Stimulated activated CD8-positive, alpha-beta memory T cell treated with anti-CD3 and anti-CD28 coated beads, Interleukin-15, amount 100 ng/mL, for 1 hour (primary cell): ENCODE data around the gene SAMD7.

ENCODE experiments used
- DNase-seq: peaks from one replicate; pipeline ENCODE4 v3.0.0-alpha.2; 2020; ENCODE audit warnings: low read depth

The SAMD7 gene, protein sequence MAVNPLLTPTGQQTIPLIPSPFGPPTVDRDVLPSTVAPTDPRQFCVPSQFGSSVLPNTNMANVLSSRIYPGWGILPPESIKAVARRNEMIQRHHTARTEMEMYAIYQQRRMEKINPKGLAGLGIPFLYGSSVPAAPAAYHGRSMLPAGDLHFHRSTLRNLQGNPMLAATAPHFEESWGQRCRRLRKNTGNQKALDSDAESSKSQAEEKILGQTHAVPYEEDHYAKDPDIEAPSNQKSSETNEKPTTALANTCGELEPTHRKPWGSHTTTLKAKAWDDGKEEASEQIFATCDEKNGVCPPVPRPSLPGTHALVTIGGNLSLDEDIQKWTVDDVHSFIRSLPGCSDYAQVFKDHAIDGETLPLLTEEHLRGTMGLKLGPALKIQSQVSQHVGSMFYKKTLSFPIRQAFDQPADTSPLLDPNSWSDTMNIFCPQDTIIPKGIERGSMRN

DNA sequence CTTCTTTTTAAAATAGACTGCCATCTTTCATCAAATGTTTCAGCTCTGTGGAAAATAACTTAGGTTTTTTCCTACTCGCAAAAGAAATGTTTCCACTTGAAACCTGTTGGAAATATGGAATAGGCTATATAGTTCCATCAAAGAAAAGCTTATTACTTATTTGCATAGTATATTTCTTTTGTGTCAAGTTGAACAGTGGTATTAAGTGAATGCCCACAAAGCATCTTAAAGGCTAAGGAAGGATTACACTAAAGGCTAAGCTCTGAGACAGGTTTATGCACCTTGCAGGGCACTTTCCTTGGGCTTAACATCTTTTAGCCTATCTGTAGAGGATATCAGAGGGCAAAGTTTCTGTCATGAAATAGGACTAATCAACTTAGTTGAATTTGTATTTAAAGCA, at the start of gene SAMD7:
TSS of gene SAMD7 (plus strand) at position 301 of the 400 bp plus-strand sequence. CDS start 7,927 bp downstream, outside the sequence.
- DNase-seq: no peak

DNA sequence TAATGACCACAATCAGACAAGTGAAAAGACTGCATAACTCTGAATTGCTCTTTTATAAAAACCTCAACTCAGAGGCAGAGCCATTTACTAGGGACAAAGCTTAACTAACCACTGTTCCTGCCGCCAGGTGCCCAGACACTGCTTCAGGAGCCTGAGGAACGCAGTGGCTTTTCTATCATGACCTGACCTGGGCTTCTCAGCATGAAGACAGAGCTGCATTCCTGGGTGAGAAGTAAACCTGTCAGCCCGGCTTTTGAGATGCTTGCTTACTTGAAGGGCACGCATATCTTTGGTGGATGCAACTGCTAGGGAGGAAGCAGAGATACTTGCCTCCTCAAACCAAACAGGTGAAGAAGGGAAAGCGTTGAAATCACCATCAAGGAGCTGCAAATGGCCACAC, 49.5 kb upstream of the SAMD7 start:
- no peak for DNase-seq

DNA sequence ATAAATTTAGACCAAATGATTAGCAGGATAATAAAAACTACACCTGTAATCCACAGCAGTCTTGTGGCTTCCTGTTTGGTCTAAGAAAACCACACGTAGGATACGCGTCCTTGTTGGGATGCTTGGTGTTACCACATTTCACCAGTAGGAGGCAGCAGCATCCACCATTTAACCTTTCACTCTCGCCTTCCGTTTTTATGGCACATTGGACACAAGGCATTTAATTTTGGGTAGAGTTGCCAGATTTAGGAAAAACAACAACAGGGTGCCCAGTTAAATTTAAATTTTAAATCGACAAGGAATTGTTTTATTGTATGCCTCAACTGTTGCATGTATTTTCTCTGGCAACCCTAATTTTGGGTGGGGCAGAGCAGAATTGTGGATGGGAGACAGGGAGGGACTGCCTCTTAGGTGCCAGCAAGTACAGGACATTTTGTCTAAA, 47.9 kb upstream of the SAMD7 start:
- peak; percentile 37 for DNase-seq

- DNase-seq: no peak
Measured at GRCh38 chr3:169864270-169864669, 47.1 kb upstream of the SAMD7 start.

GRCh38 chr3:169865176-169865767, 46.1 kb upstream of the SAMD7 start:
- DNase-seq: no peak

GRCh38 chr3:169867584-169868210, 43.7 kb upstream of the SAMD7 start:
- DNase-seq: no peak

DNA sequence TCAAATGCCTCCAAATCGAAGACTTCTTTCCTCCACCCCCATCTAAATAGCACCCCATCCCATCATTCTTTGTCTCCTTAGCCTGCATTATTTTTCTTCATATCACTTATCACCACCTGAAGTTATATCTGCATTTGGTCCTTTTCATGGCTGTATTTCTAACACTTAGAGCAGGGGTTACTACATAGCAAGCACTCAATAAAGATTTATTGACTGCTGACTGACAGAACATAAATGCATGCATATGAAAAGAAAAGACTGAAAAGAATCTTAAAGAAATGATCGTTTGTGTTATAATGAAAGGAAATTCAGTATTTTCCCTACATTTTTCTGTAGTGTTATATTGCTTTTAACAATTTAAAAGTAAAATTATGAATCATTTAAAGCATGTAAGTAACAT, 43.0 kb upstream of the SAMD7 start:
- no peak for DNase-seq

DNA sequence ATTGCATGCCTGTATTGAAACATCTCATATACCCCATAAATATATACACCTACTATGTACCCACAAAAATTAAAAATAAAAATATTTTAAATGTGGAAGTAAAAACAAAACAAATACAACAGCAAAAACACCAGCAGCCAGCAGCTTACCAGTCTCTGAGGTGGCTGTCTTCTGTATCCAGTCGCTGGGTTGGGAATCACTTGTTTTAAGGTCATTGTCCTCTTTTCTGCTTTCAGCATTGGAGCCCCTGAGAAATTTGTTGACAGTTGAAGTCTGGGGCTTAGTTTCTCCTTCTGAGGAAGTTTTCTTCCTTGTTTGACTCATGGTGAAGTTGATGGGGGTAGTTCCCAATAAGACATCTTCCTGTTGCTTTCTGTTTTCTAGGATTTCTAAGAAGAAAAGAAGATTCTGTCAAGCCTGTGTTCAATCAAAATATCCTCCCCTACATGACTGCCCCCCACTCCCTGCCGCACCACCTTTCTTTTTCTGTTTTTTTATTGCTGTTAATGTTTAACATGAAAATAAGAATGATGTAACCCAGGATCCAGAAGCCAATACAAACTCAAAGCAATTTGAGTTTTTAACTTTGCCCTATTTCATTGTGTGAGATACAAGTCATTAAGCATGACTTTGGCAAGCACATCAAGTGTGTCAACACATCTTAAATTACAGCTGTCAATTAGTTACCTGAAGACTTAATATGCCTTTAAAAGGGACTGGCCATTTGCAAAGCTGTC, 41.7 kb upstream of the SAMD7 start, which contains the start of gene LRRC31:
TSS of gene LRRC31 (minus strand) at position 452 of the 737 bp plus-strand sequence. CDS start at position 324, 128 bp downstream.
- DNase-seq: no peak

GRCh38 chr3:169871129-169871886, 40.1 kb upstream of the SAMD7 start:
- DNase-seq: no peak

GRCh38 chr3:169879013-169879557, 32.3 kb upstream of the SAMD7 start:
- no peak for DNase-seq

DNA sequence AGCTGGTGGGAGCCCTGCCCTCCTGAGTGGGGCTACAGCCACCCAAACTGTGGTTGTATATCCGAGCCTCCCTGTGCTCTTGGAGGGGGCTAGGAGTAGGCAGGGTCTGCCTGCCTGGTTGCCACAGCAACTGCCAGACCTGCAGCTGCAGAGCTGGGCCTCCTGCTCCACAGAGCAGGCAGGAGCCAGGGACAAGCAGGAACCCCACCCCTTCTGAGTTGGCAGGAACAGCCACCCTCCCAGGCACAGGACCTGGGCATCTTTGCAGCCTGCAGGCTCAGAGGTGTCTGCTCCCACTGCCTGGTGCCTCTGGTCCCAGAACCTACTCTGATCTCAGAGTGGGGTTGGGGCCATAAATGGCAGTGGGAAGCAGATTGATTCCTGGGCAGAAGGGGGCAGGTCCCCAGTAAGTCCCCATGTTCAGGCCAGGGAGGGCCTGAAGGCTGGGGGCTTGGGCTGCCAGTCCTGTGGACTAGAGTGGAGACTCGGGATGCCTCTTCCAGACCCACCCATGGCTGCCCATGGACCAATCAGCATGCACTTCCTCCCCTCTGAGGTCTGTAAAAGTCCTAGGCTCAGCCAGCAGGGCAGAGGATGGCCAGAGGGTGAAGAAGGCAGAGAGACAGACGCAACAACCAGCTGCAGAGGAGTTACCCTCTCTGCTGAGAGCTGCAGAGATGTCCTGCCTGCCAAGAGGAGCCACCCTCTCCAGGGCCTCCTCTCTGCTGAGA, 31.4 kb upstream of the SAMD7 start:
- DNase-seq: no peak

GRCh38 chr3:169880576-169881250, 30.7 kb upstream of the SAMD7 start:
- DNase-seq: no peak

DNA sequence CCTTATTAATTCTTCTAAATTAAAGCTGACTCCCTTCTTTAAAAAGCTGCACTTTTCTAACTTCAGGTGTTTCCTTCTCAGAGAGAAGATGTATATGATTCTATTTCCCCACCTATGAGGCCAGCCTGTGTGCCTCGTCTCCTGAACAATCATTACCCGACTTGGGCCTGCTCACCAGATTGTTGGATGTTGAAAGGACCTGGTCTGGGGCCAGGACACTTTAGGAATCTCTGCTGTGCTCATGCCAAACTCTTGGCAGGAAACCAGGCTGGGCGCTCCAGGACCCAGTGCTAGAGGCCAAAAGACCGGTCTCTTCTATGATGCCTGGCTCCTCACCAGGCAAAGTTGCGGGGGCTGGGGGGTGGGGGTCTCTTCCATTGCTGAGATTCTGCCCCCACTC, 24.7 kb upstream of the SAMD7 start:
- DNase-seq: no peak

GRCh38 chr3:169891886-169892285, 19.5 kb upstream of the SAMD7 start:
- no peak for DNase-seq

DNA sequence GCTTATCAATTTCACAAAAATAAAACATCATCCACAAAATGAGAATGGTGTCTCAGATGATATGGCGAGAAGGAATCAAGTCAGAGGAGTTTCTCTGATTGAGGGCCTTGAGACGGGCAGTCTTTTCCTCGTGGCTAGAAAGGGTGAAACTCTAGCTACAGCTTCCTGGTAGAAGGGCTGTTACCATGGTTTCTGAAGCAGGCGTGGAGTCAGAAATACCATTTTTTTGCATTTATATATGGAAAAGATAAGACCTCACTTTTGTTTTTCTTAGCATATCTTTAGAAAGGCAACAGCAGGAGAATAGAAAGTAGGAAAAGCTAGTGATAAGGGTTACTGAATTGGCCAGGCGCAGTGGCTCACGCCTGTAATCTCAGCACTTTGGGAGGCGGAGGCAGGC, 17.3 kb upstream of the SAMD7 start:
- DNase-seq: no peak

GRCh38 chr3:169895072-169895471, 16.3 kb upstream of the SAMD7 start:
- DNase-seq: no peak

DNA sequence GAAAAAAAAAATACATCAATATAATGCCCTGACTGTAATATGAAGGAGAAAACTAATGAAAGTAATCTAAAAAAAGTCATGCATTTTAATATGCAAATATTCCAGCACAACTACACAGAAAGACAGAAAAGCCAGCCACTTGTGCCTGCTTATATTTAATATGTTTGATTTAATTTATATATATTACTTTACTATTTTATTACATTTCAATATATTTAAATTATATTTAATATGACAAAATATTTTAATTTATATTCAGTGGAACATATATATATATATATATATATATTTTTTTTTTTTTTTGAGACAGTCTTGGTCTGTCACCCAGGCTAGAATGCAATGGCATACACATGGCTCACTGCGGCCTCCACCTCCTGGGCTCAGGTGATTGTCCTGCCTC, 14.1 kb upstream of the SAMD7 start:
- DNase-seq: no peak

- DNase-seq: no peak
Measured at GRCh38 chr3:169901453-169901852, 9.9 kb upstream of the SAMD7 start.

DNA sequence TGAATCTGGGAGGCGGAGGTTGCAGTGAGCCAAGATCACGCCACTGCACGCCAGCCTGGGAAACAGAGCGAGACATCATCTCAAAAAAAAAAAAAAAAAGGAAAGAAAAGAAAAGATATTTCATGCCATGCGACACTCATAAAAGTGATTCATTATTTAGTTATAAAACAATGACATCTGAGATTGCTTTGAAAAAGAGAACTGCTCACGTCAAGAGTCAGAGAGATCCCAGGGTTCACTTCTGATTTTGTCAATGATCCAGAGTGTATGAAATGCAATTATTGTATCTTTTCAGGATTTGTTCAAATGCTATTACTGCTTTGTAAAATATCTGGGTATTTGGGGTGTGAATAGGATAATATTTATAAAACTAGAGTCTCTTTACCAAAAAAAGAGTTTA, 6.0 kb upstream of the SAMD7 start:
- DNase-seq: no peak

GRCh38 chr3:169907476-169907875, 3.9 kb upstream of the SAMD7 start:
- no peak for DNase-seq
